Measurements from ENCODE around the gene XXYLT1.

- TF ChIP-seq POLR2A (IDR thresholded peaks at IDR 0.05) = no peak
- TF ChIP-seq CTCF (IDR thresholded peaks at IDR 0.05) = no peak
These were observed 15.1 kb downstream of the XXYLT1 start for GRCh38 chr3:195255571-195256501.

Data from right lobe of liver (tissue), 4 donors.